Neuronal stem cell (in vitro differentiated cells): ENCODE results near the gene REX1BD.
"Not testable (repeated sequence)": the region's sequence is repeated elsewhere in the genome, so short reads cannot be mapped to it uniquely, and the experiment has no call there.

Experiments used
- DNase-seq: peaks from one replicate; pipeline ENCODE4 v3.0.0-alpha.2; 2013; ENCODE audit warnings: low spot score
- H2AFZ ChIP-seq: one replicate; pipeline ENCODE4 v1.6.1; 2013; ENCODE audit warnings: mild to moderate bottlenecking, low read length, inconsistent platforms
- H2AK5ac ChIP-seq: 2 replicates; pipeline ENCODE4 v1.6.1; 2013; ENCODE audit warnings: low read depth, mild to moderate bottlenecking, inconsistent platforms, low read length, moderate library complexity, mixed read lengths
- H2BK120ac ChIP-seq: 2 replicates; pipeline ENCODE4 v1.6.1; 2013; ENCODE audit warnings: low read depth, mild to moderate bottlenecking, inconsistent platforms, low read length, moderate library complexity, mixed read lengths
- H2BK12ac ChIP-seq: one replicate; pipeline ENCODE4 v1.6.1; 2013; ENCODE audit warnings: low read length, inconsistent platforms
- H2BK15ac ChIP-seq: 2 replicates; pipeline ENCODE4 v1.6.1; 2013; ENCODE audit warnings: mild to moderate bottlenecking, low read length, inconsistent platforms, mixed read lengths
- H2BK5ac ChIP-seq: one replicate; pipeline ENCODE4 v1.6.1; 2013; ENCODE audit warnings: inconsistent platforms, mild to moderate bottlenecking, low read length, moderate library complexity
- H3K14ac ChIP-seq: one replicate; pipeline ENCODE4 v1.6.1; 2013; ENCODE audit warnings: low read length, inconsistent platforms
- H3K18ac ChIP-seq: 2 replicates; pipeline ENCODE4 v1.6.1; 2013; ENCODE audit warnings: low read length, inconsistent platforms
- H3K23ac ChIP-seq: 2 replicates; pipeline ENCODE4 v1.6.1; 2013; ENCODE audit warnings: low read depth, mild to moderate bottlenecking, mixed read lengths, low read length, inconsistent platforms; ENCODE audit not compliant: poor library complexity
- H3K27ac ChIP-seq: replicated peaks from 3 replicates; pipeline ENCODE4 v1.5.1; 2013; ENCODE audit warnings: low read length, inconsistent platforms
- H3K27me3 ChIP-seq, 3 experiments: 2 replicates each; pipeline ENCODE4 v1.6.1; 2013; ENCODE audit warnings: low read length in 3 of 3, mild to moderate bottlenecking in 2 of 3, inconsistent platforms in 1 of 3, low read depth in 1 of 3, mixed read lengths in 1 of 3, moderate library complexity in 1 of 3; ENCODE audit not compliant: control insufficient read depth in 3 of 3, insufficient read depth in 3 of 3
- H3K36me3 ChIP-seq, 2 donors: replicated peaks in 1 of 2; 2 replicates each; pipeline ENCODE4 v1.6.1; 2013; ENCODE audit warnings: low read length in 2 of 2; ENCODE audit not compliant: control insufficient read depth in 2 of 2, insufficient read depth in 2 of 2
- H3K4ac ChIP-seq: 2 replicates; pipeline ENCODE4 v1.6.1; 2013; ENCODE audit warnings: inconsistent platforms, mild to moderate bottlenecking, low read length, moderate library complexity
- H3K4me1 ChIP-seq, 2 donors: 1 replicate in 1 of 2; 2 replicates in 1 of 2; pipeline ENCODE4 v1.6.1; 2013; ENCODE audit warnings: low read length in 2 of 2, low read depth in 1 of 2; ENCODE audit not compliant: control insufficient read depth in 2 of 2, insufficient read depth in 1 of 2
- H3K4me2 ChIP-seq: one replicate; pipeline ENCODE4 v1.6.1; 2013; ENCODE audit warnings: mild to moderate bottlenecking, low read length, inconsistent platforms; ENCODE audit not compliant: insufficient read depth, poor library complexity, severe bottlenecking
- H3K4me3 ChIP-seq, 2 donors: 2 replicates each; pipeline ENCODE4 v1.5.1; 2013; ENCODE audit warnings: low read length in 2 of 2, mild to moderate bottlenecking in 2 of 2, inconsistent platforms in 1 of 2, moderate library complexity in 1 of 2
- H3K79me1 ChIP-seq: one replicate; pipeline ENCODE4 v1.6.1; 2013; ENCODE audit warnings: low read depth, mild to moderate bottlenecking, inconsistent platforms, low read length, moderate library complexity
- H3K9ac ChIP-seq: one replicate; pipeline ENCODE4 v1.6.1; 2013; ENCODE audit warnings: mild to moderate bottlenecking, low read depth, low read length, inconsistent platforms; ENCODE audit not compliant: poor library complexity
- H3K9me3 ChIP-seq, 2 donors: replicated peaks in 1 of 2; 2 replicates each; pipeline versions ENCODE3 to v1.6.1; 2013; ENCODE audit warnings: low read length in 2 of 2, mild to moderate bottlenecking in 2 of 2, inconsistent platforms in 1 of 2, low read depth in 1 of 2, mixed read lengths in 1 of 2, moderate library complexity in 1 of 2; ENCODE audit not compliant: control insufficient read depth in 2 of 2, insufficient read depth in 1 of 2
- H4K8ac ChIP-seq: one replicate; pipeline ENCODE4 v1.6.1; 2013; ENCODE audit warnings: low read depth, mild to moderate bottlenecking, inconsistent platforms, low read length, moderate library complexity
- H4K91ac ChIP-seq: one replicate; pipeline ENCODE4 v1.6.1; 2013; ENCODE audit warnings: low read length, low read depth, mild to moderate bottlenecking, inconsistent platforms; ENCODE audit not compliant: poor library complexity
- WGBS, 2 donors: extraction: QIAGEN DNeasy Blood & Tissue Kit; methylation state at CpG; one replicate each; pipeline ENCODE4 v1.1.7; 2013; ENCODE audit warnings: missing lambda C conversion rate in 2 of 2, mixed read lengths in 1 of 2; ENCODE audit not compliant: insufficient read length in 2 of 2, insufficient replicate concordance in 1 of 2; ENCODE audit errors: extremely low coverage in 2 of 2; 5-methylcytosine and 5-hydroxymethylcytosine counted together

The REX1BD gene

GRCh38 chr19:18599485-18599884 lies 10.9 kb downstream of the REX1BD start:
- Histone ChIP-seq H2BK120ac (no peak overlapping the region), H4K8ac (no peak overlapping the region), H3K36me3 (no peaks in the 10 kb centered on the region), H3K27me3 (peaks cover 7 to 45% (median 32%) of the 10 kb centered on the region in 3 experiments), H3K27ac (no peak overlapping the region), H3K14ac (no peak overlapping the region), H2AK5ac (peak overlapping the region; percentile 99), H2BK5ac (peak overlapping the region; percentile 48), H3K4me2 (no peak overlapping the region), H4K91ac (no peak overlapping the region), H3K79me1 (no peaks in the 10 kb centered on the region), H3K18ac (peak overlapping the region; percentile 81), H3K4ac (no peak overlapping the region), H3K23ac (no peak overlapping the region), H3K4me3 (no peak overlapping the region), H3K4me1 (peaks cover 19 to 22% of the 10 kb centered on the region in 2 donors), H2AFZ (no peak overlapping the region), H2BK12ac (peak overlapping the region; percentile 30), H3K9ac (no peak overlapping the region), H2BK15ac (peak overlapping the region; percentile 49), H3K9me3 (no peaks in the 10 kb centered on the region)
- no CpG with 5 or more reads among the region's 20 CpGs for WGBS, 2 donors
- no peak for DNase-seq

DNA sequence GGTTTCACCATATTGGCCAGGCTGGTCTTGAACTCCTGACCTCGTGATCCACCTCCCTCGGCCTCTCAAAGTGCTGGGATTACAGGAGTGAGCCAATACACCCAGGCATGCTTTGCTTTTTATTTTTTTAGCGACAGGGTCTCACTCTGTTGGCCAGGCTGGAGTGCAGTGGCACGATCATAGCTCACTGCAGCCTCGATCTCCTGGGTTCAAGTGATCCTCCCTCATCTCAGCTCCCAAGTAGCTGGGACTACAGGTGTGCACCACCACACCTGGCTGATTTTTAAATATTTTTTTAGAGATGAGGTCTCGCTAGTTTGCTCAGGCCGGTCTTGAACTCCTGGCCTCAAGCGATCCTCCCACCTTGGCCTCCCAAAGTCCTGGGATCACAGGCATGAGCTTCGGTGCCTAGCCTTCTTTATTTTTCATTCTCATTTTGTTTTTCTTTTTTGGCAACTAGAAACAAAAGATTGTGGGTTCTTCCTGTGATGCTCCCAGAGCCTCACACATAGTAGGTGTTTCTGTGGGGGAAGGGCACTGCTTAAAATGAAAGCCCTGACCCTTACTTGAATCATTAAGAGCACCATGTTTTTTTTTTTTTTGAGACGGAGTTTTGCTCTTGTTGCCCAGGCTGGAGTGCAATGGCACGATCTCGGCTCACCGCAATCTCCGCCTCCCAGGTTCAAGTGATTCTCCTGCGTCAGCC lies 12.2 kb downstream of the REX1BD start:
- H3K4ac ChIP-seq, H4K91ac ChIP-seq, H2AK5ac ChIP-seq, H2AFZ ChIP-seq, H3K18ac ChIP-seq, H3K27ac ChIP-seq, H3K9me3 ChIP-seq, H3K14ac ChIP-seq, H3K4me2 ChIP-seq, H2BK120ac ChIP-seq, DNase-seq, H3K4me3 ChIP-seq, H3K36me3 ChIP-seq, H4K8ac ChIP-seq, H3K23ac ChIP-seq, H3K9ac ChIP-seq, H2BK5ac ChIP-seq, H2BK15ac ChIP-seq, H3K79me1 ChIP-seq, H2BK12ac ChIP-seq: not testable (repeated sequence)
- peaks cover 17 to 22% of the 10 kb centered on the region in 2 donors for H3K4me1 ChIP-seq
- WGBS, 2 donors = no CpG with 5 or more reads among the region's 15 CpGs
- H3K27me3 ChIP-seq = peaks cover 16 to 58% (median 46%) of the 10 kb centered on the region in 3 experiments

- H2AFZ ChIP-seq = no peak overlapping the region
- no peak overlapping the region for H3K4me2 ChIP-seq
- no peak overlapping the region for H3K14ac ChIP-seq
- no peak overlapping the region for H4K91ac ChIP-seq
- no peak overlapping the region for H2BK120ac ChIP-seq
- H3K4ac ChIP-seq = no peak overlapping the region
- H3K79me1 ChIP-seq = no peaks in the 10 kb centered on the region
- no peak overlapping the region for H2BK5ac ChIP-seq
- H3K27me3 ChIP-seq = peaks cover 20 to 67% (median 52%) of the 10 kb centered on the region in 3 experiments
- no peak overlapping the region for H3K27ac ChIP-seq
- no CpG with 5 or more reads among the region's 4 CpGs for WGBS, 2 donors
- H3K23ac ChIP-seq = no peak overlapping the region
- no peak for DNase-seq
- no peak overlapping the region for H3K18ac ChIP-seq
- no peak overlapping the region for H3K9ac ChIP-seq
- peaks cover 17 to 20% of the 10 kb centered on the region in 2 donors for H3K4me1 ChIP-seq
- no peak overlapping the region for H2BK12ac ChIP-seq
- peak overlapping the region in 1 of 2 donors; percentile 19 for H3K4me3 ChIP-seq
- H4K8ac ChIP-seq = no peak overlapping the region
- no peak overlapping the region for H2BK15ac ChIP-seq
- H3K36me3 ChIP-seq = no peaks in the 10 kb centered on the region
- H3K9me3 ChIP-seq = no peaks in the 10 kb centered on the region
- H2AK5ac ChIP-seq = peak overlapping the region; percentile 14
Measured at GRCh38 chr19:18601875-18602274, 13.3 kb downstream of the REX1BD start.

DNA sequence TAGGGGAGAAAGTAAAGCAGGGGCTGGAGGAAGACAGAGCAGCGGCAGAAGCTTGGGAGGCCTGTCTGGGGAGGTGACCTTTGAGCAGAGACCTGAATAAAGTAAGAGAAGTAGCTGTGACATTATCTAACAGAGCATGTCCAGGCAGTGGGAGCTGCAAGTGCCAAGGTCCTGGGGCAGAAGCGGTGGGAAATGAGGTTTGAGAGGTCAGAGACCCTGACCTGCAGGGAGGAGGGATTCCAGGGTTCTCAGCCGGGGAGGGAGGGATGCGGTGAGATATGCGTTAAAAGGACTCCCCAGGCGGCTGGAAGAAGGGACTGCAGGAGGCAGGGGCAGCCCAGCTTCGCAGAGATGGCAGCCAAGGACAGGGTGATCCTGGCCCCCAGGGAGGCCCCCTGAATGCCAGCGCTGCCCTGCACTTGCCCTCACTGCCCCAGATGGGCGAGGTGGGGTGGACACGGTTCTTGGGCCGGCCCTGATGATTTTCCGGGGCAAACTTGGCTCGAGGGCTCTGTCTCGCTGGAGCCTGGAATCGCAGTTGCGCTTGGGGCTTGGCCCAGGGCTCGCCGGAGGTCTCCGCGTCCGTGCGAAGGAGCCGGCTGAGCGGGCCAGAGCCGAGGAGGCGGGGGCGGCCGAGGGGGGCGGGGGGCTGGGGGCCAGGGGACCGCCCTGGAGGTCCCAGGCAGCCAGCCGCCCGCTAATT lies 14.8 kb downstream of the REX1BD start:
- H3K27ac ChIP-seq = no peak overlapping the region
- H3K4ac ChIP-seq = no peak overlapping the region
- H2BK12ac ChIP-seq = no peak overlapping the region
- peak overlapping the region; percentile 51 for H3K9ac ChIP-seq
- H2BK5ac ChIP-seq = no peak overlapping the region
- peak overlapping the region; percentile 68 for H2AFZ ChIP-seq
- WGBS, 2 donors = no CpG with 5 or more reads among the region's 32 CpGs
- H3K36me3 ChIP-seq = no peaks in the 10 kb centered on the region
- H2BK120ac ChIP-seq = no peak overlapping the region
- H3K18ac ChIP-seq = peak overlapping the region; percentile 93
- H4K91ac ChIP-seq = no peak overlapping the region
- no peaks in the 10 kb centered on the region for H3K9me3 ChIP-seq
- no peak for DNase-seq
- H3K23ac ChIP-seq = no peak overlapping the region
- peaks cover 16 to 22% of the 10 kb centered on the region in 2 donors for H3K4me1 ChIP-seq
- no peak overlapping the region for H3K14ac ChIP-seq
- H3K4me3 ChIP-seq = no peak overlapping the region
- H3K4me2 ChIP-seq = peak overlapping the region; percentile 70
- H4K8ac ChIP-seq = no peak overlapping the region
- H2BK15ac ChIP-seq = no peak overlapping the region
- H3K27me3 ChIP-seq = peaks cover 34 to 80% (median 67%) of the 10 kb centered on the region in 3 experiments
- H3K79me1 ChIP-seq = no peaks in the 10 kb centered on the region
- H2AK5ac ChIP-seq = no peak overlapping the region
